Inflammatory macrophage treated with lipopolysaccharide for 1 hour (primary cell): ENCODE results near the gene NUP153.
"Not testable (repeated sequence)": the region's sequence is repeated elsewhere in the genome, so short reads cannot be mapped to it uniquely, and the experiment has no call there.

ENCODE experiments used
- DNase-seq, 2 donors: peaks; one replicate each; pipeline ENCODE4 v3.0.0-alpha.2; 2020 to 2022

NUP153 gene

DNA sequence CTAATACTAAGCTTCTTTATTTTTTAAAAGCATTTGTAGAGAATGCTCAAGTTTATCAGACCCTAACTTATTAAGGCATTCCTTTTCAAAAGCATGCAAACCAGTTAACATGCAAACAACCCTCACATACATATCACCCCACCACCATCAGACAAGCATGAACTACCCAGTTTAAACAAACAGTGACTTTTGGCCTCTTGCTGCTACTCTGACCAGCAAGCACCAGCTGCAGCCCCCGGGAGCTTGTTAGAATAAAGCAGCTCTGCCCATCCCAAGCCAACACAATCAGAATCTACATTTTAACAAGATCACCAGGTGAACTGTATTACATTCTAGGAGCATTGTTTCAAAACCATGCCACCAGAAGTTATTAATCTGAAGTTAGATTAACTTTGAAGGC, 5.9 kb upstream of the NUP153 start:
- no peak for DNase-seq

DNA sequence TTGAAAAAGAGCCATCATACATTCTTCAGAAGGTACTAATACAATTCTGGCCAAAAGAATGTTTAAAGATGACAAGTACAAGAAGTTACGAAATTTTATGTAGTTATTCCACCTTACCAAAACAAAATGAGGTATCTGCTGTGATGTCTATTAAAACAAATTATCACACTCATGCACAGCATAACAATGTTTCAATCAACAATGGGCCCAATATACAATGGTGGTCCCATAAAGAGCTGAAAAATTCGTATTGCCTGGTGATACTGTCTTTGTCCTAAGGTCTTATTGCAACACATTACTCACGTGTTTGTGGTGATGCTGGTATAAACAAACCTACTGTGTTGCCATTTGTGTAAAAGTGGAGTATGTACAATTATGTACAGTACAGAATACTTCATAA, 3.6 kb upstream of the NUP153 start:
- DNase-seq = no peak

DNA sequence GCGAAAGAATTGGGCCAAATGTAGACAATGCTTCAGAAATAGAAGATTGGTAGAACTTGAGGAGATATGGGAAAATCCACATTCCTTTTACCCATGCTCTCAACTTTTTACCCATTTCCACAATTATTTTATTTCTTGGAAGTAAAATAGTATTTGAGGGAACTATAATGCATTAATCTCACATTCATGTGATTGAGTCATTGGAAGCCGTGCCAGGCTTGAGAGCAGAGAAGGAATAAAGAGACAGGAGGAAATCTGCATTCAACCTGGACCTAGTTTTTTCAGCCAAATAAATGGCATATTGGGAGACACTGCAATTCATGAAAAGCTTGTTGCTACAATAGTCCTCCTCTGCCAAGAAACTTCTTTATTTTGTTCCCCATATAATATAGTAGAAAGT, 2.8 kb upstream of the NUP153 start:
- no peak for DNase-seq

DNA sequence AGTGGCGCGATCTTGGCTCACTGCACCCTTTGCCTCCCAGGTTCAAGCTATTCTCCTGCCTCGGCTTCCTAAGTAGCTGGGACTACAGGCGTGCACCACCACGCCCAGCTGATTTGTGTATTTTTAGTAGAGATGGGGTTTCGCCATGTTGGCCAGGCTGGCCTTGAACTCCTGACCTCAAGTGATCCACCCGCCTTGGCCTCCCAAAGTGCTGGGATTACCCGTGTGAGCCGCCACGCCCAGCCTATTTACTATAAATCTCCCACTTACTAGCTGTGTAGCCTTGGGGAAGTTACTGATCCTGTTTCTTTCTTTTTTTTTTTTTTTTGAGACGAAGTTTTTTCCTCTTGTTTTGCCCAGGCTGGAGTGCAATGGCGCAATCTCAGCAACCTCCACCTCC, 1.3 kb upstream of the NUP153 start:
- DNase-seq = not testable (repeated sequence)

DNA sequence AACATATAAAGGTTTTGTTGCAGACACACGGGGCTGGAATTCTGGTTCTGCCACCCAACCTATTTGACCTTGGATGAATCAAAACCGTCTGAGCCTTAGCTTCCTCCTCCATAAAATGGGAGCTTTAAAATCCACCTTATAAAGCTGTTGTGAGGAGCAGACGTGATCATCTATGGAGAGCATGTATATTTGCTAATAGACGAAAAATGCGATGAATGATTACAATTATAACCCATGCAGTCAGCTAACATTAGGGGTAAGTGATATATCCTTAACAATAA, 586 bp upstream of the NUP153 start:
- no peak for DNase-seq

DNA sequence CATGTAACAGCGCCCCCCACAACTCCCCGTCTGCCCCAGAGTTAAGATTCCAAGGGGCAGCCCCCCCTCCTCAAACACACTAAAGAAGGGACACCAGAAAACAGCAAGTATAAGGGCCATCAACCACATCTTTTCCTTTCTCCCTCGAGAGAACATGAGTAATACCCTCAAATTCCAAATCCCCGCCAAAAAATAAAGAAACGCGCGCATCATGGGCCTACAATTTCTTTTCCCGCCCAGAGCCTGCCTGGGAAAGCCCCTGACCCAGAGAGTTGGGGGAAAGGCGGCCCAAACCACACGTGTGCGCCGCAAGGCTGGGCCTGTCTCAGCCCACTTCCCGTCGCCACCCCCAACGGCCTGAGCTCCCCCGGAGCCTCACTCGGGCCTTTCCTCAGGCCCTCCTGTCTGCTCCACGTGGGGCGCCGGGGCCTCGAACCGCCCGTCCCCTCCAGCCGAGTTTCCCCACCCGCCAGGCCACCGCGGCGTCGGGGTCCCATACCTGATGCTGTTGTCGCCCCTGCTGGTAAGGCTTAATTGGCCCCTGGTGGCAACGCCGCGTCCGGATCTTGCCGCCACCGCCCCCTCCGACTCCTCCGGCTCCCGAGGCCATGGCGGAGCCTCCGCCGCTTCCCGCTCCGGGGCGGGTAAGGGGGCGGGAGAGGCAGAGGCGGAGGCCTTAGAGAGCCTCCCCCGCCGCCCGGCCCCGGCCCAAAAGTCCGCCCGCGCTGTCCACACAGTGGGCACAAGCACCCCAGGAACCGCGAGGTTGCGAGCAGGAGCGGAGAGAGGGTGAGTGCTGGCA, 746 bp downstream of the NUP153 start:
- peak; percentile 72 to 87 for DNase-seq

DNA sequence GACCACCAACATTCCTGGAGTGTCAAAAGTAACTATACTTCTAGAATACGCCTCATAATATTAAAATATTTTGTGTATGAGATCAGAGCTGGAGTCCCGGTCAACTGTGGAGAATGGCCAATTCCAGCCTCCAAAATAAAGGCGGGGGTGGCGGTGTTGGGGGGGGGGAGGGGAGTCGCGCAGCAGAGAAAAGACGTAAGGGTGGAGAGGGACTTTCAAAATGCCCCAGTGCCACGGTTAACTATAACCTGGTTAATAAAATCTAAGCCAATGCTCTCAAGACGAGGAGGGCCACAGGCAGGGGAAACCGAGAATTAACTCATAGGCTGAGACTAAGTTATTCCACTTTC, 1.3 kb downstream of the NUP153 start:
- peak; percentile 31 to 37 for DNase-seq

DNA sequence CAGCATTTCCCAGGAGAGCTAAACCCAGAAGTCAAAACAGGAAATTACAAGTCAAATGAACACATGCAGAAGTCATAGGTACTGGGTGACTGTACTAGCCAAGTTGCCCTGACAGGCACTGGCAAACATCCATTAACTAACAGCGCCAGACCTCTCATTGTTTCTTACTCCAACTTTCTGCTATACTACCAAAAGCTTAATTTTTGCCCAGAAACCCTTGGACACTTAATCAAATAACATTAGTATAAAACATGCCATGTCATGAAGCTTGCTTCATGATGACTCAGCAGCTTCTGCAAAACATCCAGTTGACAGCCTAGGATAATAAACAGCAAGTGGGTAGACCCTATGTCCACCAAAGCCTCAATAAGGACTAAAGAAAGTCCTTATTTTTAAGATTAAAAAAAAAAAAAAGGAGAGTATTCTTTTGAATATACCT, 3.5 kb downstream of the NUP153 start:
- DNase-seq = peak; percentile 48 to 51

DNA sequence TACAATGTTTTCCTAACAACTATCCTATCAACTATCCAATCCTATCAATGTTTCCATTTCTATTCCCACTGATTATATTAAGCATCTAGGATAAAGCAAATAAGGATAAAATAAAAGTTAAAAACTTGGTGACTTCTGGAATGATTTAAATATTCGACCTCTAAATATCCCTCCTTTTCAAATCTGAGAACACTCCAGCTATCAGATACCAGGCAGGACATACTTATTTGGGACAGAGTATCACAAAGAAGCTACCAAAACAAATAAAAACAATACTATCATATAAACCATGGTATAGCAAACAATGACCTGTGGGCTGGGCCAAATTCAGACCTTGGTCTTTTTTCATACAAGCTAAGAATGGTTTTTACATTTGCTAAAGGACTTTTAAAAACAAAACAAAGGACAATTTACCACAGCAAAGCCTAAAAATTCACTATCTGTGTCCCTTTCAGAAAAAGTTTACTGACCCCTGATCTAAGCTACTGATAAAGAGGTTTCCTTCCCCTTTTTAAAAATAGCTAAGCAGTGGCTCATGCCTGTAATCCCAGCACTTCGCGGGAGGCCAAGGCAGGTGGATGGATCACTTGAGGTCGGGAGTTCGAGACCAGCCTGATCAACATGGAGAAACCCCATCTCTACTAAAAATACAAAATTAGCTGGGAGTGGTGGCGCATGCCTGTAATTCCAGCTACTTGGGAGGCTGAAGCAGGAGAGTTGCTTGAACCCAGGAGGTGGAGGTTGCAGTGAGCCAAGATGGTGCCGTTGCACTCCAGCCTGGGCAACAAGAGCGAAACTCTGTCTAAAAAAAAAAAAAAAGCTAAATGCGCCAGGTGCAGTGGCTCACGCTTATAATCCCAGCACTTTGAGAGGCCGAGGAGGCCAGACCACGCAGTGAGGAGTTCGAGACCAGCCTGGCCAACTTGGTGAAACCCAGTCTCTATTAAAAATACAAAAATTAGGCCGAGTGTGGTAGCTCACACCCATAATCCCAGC, 6.0 kb downstream of the NUP153 start:
- DNase-seq = no peak

DNA sequence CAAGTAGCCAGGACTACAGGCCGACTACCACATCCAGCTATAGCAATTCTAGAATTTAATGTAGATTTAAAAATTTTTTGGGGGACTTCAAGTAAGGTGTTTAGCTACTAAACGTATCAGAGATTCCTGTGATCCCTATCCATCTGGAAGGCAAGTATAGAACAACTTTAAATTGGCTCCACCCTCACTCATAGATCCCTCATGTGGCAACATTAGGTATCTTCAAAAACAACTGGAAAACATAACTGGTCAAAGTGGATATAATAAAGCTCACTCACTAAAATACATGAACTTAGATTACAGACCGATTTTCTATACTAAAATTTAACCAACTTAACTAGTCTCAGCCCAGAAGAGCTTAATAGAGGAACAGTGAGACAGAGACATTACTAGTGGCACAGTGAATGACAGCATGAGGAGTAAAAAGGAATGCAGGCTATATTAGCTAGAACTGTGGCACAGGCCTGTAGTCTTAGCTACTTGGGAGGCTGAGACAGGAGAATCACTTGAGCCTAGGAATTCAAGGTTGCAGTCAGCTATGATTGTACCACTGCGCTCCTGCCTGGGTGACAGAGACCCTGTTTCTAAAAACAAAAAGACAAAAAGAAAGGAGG, 14.7 kb downstream of the NUP153 start:
- no peak for DNase-seq

DNA sequence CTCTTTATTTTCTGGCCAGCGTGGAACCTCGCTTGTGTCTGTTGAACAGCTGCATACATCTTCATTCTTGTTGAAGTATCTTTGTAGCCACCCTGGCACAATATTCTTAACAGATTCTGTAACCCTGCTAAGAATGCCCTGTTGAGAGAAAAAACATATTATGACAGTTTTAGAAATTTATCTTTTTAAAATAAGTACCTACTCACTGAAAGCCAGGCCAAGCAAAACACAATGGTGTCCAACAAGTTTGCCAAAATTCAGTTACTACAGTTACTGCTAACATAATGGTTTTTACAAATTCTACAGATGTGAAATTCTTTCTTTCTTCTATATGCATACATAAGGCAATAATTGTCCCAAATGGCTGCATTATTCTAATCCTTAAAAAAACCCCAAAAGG, 18.2 kb downstream of the NUP153 start:
- no peak for DNase-seq

DNA sequence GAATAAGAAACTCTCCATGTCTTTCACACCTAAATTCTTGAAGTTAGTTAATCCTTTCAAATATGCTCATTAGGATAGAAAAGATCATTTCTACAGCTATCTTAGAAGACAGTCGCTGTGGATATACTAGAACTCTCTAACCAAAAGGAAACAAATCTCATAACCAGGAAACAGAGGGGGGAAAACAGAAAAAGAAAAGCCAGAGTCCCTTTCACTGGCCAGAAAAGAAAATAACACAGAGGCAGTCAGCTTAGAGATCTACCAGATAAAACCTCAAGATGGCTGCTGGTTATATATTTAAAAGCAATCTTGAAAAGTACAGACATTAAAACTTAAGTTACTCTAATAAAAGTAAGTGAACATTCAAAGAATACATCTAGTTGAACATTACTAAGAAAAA, 19.6 kb downstream of the NUP153 start:
- no peak for DNase-seq

DNA sequence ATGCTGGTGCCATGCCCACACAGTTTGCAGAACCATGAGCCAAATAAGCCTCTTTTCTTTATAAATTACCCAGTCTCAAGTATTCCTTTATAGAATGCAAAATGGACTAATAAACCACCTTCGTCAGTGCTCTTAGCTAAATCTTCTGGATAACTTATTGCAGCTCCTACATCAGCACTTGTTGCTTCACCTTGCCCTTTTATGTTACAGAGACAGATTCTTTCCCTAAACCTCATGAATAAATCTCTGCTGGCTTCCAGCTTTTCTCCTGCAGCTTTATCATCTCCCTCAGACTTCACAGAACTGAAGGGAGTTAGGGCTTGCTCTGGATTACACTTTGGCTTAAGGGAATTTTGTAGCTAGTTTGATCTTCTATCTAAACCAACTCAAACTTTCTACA, 22.6 kb downstream of the NUP153 start:
- DNase-seq = no peak

DNA sequence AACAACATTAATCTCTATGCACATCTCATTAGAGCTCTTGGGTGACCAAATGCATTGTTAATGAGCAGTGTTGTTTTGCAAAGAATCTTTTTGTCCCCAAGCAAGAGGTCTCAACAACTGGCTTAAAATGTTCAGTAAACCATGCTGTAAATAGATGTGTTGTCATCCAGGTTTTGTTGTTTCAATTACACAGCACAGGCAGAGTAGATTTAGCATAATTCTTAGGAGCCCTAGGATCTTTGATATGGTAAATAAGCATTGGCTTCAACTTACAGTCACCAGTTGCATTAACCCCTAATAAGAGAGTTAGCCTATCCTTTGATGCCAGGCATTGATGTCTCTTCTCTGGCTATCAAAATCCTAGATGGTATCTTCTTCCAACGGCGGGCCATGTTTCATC, 23.3 kb downstream of the NUP153 start:
- DNase-seq = no peak

DNA sequence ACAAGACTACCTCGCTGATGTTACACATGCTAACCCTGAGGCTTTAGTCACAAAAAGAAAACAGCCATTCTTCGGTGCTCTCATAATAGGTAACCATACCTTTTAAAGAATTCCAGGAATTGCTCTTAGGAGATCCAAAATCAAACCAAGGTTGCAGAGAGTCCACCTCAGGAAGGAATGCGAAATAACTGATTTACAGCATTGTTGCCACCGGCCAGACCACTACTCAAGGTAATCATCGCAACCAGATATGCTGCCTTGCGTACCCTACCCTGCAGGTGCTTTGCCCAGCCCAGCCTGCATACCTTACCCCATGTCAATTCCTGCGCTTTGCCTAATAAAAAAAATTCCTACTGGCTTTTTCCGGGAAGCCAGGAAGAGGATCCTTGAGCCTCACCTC, 27.0 kb downstream of the NUP153 start:
- DNase-seq = no peak

DNA sequence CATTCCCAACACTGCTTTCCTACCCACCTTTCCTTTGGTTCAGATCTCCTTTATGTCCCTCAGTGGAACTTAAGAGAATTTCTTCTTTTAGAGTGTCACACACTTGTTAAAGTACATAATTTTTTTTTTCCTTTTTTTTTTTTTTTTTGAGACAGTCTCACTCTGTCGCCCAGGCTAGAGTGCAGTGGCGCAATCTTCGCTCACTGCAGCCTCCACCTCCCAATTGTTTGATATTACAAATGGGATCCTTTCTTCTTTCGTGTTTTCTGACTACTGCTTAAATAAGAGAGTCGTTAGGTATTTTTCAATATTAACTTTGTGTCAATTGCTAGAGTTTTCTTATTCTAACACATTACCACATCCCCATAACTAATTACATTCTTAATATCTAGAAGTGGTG, 29.1 kb downstream of the NUP153 start:
- DNase-seq = no peak

DNA sequence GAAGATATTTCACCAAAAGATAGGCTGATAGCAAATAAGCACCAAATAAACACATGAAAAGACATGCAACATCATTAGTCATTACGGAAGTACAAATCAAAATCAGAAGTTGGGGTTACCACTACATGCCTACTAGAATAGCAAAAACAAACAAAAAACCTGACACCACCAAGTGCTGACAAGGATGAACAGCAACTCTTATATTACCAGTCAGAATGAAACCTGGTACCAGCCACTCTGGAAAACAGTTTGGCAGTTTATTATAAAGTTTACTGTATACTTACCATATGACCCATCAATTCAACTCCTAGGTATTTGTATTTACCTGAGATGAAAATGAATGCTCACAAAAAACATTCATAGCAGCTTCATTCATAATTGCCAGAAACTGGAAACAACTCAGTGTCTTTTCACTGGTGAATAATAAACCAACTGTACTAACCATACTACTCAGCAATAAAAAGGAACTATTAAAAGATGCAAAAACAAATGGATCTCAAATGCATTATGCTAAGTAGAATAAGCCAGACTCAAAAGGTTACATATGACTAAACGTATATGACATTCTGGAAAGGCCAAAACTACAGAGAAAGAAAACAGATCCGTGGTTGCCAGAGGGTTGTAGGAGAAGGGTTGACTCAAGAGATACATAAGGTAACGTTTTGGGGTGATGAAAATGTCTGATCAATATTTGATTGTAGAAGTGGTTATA, 33.0 kb downstream of the NUP153 start:
- DNase-seq = no peak

DNA sequence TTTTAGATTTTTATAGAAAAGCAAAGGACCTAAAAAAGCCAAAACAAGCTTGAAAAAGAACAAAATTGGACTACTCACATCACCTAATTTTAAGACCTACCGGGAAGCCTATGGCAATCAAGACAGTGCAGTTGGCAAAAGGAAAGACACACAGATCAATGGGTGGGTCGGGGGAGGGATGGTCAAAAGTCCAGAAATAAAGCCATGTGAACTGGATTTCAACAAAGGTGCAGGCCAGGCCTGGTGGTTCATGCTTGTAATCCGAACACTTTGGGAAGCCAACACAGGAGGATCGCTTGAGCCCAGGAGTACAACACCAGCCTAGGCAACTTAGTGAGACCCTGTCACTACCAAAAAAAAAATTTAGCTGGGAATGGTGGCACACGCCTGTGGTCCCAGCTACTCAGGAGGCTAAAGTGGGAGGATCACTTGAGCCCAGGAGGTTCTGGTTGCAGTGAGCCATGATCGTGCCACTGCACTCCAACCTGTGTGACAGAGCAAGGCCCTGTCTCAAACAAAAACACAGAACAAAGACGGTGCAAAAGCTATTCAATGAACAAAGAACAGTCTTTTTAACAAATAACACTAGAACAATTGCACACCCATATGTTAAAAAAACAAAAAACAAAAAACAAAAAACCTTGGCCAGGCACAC, 34.5 kb downstream of the NUP153 start:
- DNase-seq = no peak

DNA sequence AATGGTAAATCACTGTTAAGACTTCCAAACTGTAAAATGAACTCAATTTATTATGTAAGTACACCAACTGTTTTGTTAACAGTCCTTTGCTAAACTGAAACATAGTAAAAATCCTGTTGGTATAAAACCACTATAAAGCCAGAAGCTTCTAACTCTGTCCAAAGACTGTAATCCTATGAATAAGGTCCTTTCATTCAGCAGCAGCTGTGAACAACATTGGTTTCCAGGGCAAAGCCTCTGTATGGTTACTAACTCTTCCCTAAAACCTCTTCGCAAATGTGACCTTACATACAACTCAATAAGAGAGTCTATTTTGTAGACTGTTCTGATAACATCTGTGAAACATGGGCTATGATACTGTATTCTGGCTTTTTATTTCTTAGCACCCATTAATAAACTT, 40.1 kb downstream of the NUP153 start:
- no peak for DNase-seq

DNA sequence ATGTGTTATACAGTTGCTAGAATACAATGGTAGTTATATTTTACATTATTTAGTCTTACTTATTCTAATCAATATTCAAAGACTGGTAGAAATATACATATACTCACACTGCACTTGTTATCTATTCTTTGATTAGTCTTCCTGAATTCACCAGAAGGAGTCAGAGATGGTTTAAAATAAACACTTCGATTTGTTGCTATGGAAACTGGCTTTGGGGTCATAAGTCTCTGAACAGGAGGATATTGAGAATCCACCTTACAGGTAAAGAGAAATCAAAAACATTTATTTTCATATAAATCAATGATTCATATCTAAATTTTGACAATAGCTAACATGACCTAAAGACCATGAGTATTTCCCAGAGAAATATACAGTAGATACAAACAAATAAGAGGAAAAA, 41.6 kb downstream of the NUP153 start:
- DNase-seq = no peak

DNA sequence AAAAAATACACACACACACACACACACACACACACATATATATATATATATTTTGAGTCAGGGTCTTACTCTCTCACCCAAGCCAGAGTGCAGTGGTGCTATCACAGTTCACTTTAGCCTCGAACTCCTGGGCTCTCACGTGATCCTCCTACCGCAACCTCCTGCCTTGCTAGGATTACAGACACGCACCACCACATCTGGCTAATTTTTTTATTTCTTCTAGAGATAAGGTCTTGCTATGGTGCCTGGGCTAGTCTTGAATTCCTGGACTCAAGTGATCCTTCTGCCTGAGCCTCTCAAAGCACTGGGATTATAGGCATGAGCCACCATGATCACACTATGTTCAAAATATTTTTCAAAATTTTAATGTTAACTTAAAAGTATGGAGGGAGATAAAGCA, 43.5 kb downstream of the NUP153 start:
- no peak for DNase-seq

DNA sequence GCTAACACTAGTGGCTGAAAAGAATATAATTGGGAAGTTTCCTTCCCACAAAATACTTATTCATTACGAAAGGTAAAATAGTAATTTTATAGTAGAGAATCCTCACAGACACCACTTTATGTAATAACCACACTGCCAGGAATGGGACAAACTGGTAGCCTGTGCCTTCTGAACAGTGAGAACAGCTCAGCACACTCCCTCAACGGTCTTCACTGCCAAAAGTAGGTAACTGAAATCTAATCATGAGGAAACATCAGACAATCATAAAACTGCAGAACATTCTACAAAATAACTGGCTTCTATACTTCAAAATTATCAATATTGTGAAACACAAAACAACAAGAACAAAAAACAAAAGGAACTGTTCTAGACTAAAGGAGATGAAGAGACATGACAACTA, 44.1 kb downstream of the NUP153 start:
- no peak for DNase-seq

DNA sequence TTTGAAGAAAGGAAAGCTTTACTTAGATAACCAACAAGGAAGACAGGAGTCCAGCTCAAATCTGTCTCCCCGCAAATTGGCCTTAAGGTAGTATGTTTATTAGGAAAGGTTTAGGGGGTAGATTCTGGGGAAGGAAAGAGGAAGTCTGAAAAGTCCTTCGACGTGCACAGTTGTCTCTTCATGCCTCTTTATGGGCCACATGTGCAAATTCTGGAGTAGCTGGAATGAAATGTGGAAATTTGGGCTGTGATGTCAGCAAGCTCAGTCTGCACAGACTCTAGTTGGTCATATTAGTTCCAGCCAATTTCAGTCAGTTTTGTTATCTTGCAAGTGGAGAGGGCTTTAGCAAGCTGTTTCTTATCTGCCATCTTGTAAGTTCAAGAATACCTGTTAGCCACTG, 50.1 kb downstream of the NUP153 start:
- DNase-seq = peak in 1 of 2 donors; percentile 5
